BJ (cell line): ENCODE measurements around the gene HLA-B. TPM values are rescaled to one million over a fixed set of nuclear protein-coding genes. Genes with fewer than 3 reads are reported as not detected.
A peak's percentile ranks its signal among the peaks of the same experiment; 100 is the strongest.

Source experiments
- CTCF ChIA-PET: fragments of 350-600 bp; formaldehyde crosslinking; extraction: SDS; loops from one replicate; lab custom pipeline; 2021; ENCODE audit warnings: antibody characterized with exemption, inconsistent platforms; lab: Yijun Ruan, JAX
- POLR2A ChIA-PET: fragments of 300-600 bp; sonication (Branson Sonifier 250); formaldehyde crosslinking; extraction: SDS; loops from one replicate; lab custom pipeline; 2021; ENCODE audit warnings: antibody characterized with exemption; lab: Charles Lee
- DNase-seq: peaks from one replicate; pipeline ENCODE4 v3.0.0-alpha.2; 2011; ENCODE audit warnings: low read depth
- H3K27me3 ChIP-seq: 2 replicates; pipeline ENCODE4 v1.6.0; 2011; ENCODE audit warnings: low read length; ENCODE audit not compliant: control insufficient read depth, insufficient read depth
- H3K36me3 ChIP-seq: 2 replicates; pipeline ENCODE4 v1.5.1; 2011; ENCODE audit warnings: low read length; ENCODE audit not compliant: control insufficient read depth, insufficient read depth
- H3K4me3 ChIP-seq: 2 replicates; pipeline ENCODE4 v1.5.1; 2011; ENCODE audit warnings: low read depth, mild to moderate bottlenecking, control low read depth, low read length
- CTCF ChIP-seq: IDR thresholded peaks from 2 replicates; pipeline ENCODE4 v1.5.1; 2011; ENCODE audit warnings: low read depth, mild to moderate bottlenecking, control low read depth, inconsistent platforms, low read length, moderate library complexity; ENCODE audit not compliant: insufficient read depth
- polyA plus RNA-seq: library from polyadenylated mRNA; depleted of rRNA; stranded (reverse); fragments of >200 nt; gene quantifications from 2 replicates; pipeline ENCODE4 v1.2.3, GENCODE V29; 2011

HLA-B gene
- polyA plus RNA-seq, 1 experiment = 1,777 TPM

GRCh38 chr6:31359581-31359980, 2.6 kb upstream of the HLA-B start:
- no peak for DNase-seq
- TF ChIP-seq CTCF = no peak
- CTCF ChIA-PET = interaction anchor here (0.6 to 1.5 kb wide), 2 partner anchors 164 to 1407 kb away, joined by 3 read pairs; no protein-coding TSS in a partner anchor
- Histone ChIP-seq H3K4me3 (no peak overlapping the region), H3K36me3 (peaks cover 6% of the 10 kb centered on the region), H3K27me3 (peaks cover 11% of the 10 kb centered on the region)
- POLR2A ChIA-PET = no interaction called here

- H3K4me3 ChIP-seq = no peak overlapping the region
- no peak for TF ChIP-seq CTCF
- ChIA-PET CTCF (interaction anchor here (1.5 to 2.1 kb wide), 2 partner anchors 8 to 162 kb away, joined by 3 to 15 read pairs; no protein-coding TSS in a partner anchor), POLR2A (no interaction called here)
- peaks cover 13% of the 10 kb centered on the region for H3K36me3 ChIP-seq
- peaks cover 9% of the 10 kb centered on the region for H3K27me3 ChIP-seq
- no peak for DNase-seq
Observed at GRCh38 chr6:31358302-31358701, 1.3 kb upstream of the HLA-B start.

- Histone ChIP-seq H3K36me3 (peaks cover 14% of the 10 kb centered on the region), H3K4me3 (no peak overlapping the region), H3K27me3 (peaks cover 9% of the 10 kb centered on the region)
- TF ChIP-seq CTCF = no peak
- no peak for DNase-seq
- ChIA-PET POLR2A (no interaction called here), CTCF (interaction anchor here (1.5 to 2.1 kb wide), 2 partner anchors 9 to 162 kb away, joined by 3 to 15 read pairs; no protein-coding TSS in a partner anchor)
Observed at GRCh38 chr6:31357886-31358285, 907 bp upstream of the HLA-B start.

- H3K27me3 ChIP-seq = peaks cover 5% of the 10 kb centered on the region
- H3K4me3 ChIP-seq = peak overlapping the region; percentile 83
- TF ChIP-seq CTCF = peak; percentile 13; the same call in 1 of the 2 replicates
- CTCF ChIA-PET = no interaction called here
- no peak for DNase-seq
- POLR2A ChIA-PET = no interaction called here
- H3K36me3 ChIP-seq = peaks cover 14% of the 10 kb centered on the region
Observed at GRCh38 chr6:31356216-31356945, 598 bp downstream of the HLA-B start.

- TF ChIP-seq CTCF = no peak
- peaks cover 14% of the 10 kb centered on the region for H3K36me3 ChIP-seq
- H3K27me3 ChIP-seq = peaks cover 5% of the 10 kb centered on the region
- H3K4me3 ChIP-seq = peak overlapping the region; percentile 83
- ChIA-PET CTCF (no interaction called here), POLR2A (no interaction called here)
- no peak for DNase-seq
Observed at GRCh38 chr6:31355583-31355948, 1.4 kb downstream of the HLA-B start.
